ENCODE results near the gene VEGFA.

- TF ChIP-seq EZH2 (IDR thresholded peaks at IDR 0.05) (no peak), POLR2AphosphoS5 (IDR thresholded peaks at IDR 0.05; ENCODE audit: borderline replicate concordance, low read depth, low read length) (no peak), FOXP2 (optimal IDR thresholded peaks at IDR 0.05; ENCODE audit: control extremely low read depth, extremely low read length, insufficient read depth) (no peak)
Measured at GRCh38 chr6:43793154-43793874, 23.3 kb downstream of the VEGFA start.

All from SK-N-MC (cell line).